ENCODE measurements around the gene PRKAG3.

The PRKAG3 gene

GRCh38 chr2:218839888-218840287 is 8.3 kb upstream of the PRKAG3 start:
- DNase-seq (ENCODE audit: low read depth, low spot score), result no peak

DNA sequence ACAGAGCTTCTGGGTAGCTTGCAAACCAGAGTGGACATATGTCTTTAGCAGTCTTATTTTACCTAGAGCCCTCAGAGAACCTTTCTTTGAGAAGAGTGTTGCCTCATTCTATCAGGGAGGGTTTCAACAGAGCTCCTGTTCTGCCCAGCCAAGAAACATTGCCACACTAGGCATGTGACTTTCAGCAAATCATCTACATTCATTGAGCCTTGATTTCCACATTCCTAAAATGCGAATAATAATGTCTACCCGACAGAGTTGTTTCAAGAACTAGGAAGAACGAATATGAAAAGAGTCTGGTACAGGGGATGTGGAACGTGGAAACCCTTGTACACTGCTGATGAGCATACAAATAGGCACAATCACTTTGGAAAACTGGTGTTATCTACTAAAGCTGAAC is 7.8 kb upstream of the PRKAG3 start:
- DNase-seq (ENCODE audit: low read depth, low spot score), result no peak

DNA sequence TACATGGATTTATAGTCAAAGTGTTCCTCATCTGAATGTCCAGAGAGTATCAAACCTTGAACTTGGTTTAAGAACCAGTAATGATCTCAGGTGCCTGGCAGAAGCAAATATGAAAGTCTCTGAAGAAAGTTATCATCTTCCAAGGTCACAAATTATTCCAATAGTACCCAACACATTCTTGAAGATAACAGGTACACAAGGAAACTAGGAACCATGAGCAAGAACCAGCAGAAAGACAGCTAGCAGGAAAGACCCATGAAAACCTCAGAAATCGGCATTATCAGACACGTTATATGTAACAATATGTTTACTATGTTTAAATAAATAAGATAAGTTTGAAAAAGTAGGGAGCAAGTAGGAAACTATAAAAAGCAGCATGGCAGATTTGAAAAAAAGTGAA is 5.9 kb upstream of the PRKAG3 start:
- DNase-seq (ENCODE audit: low read depth, low spot score), result no peak

DNA sequence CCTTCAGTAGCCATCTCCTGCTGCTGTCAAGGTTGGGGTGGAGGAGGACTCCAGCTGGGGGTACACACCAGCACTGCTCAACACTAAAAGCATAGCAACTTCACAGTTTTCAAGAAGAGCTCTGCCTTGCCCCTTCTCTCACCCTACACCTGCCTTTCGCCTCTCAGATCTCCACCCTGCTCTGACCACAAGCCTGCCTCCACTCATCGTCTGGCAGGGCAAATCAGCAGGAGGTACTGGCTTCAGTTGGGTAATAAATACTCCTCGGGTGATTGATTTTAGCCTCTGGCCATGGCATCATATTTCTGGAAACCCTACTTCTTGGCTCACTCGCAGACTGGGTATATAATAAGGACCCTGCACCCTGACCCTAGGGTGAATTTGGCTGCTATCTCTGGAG is 3.1 kb upstream of the PRKAG3 start:
- DNase-seq (ENCODE audit: low read depth, low spot score), result no peak

- DNase-seq (ENCODE audit: low read depth, low spot score), result no peak
Observed at GRCh38 chr2:218833023-218833609, 1.5 kb upstream of the PRKAG3 start.

DNA sequence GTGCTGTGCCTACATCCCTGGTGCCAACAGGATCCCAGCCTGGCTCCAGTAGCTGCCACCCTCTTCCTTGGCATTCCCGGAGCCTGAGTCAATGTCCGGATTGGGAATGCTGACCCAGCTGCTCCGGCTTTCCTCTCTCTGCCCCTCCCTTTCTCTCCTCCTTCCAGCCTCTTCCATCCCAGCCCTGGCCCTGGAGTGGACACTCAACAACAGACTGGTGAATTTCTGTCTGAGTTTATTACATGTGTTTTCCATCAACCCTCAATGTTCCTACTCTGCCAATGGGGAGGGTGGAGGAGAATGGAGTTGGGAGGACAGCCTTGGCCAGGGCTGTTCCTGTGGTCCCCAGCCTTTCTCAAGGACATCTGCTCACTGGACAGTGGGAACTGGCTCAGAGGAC is 917 bp upstream of the PRKAG3 start:
- DNase-seq (ENCODE audit: low read depth, low spot score), result no peak

GRCh38 chr2:218832081-218832480 is 478 bp upstream of the PRKAG3 start:
- DNase-seq (ENCODE audit: low read depth, low spot score), result no peak

DNA sequence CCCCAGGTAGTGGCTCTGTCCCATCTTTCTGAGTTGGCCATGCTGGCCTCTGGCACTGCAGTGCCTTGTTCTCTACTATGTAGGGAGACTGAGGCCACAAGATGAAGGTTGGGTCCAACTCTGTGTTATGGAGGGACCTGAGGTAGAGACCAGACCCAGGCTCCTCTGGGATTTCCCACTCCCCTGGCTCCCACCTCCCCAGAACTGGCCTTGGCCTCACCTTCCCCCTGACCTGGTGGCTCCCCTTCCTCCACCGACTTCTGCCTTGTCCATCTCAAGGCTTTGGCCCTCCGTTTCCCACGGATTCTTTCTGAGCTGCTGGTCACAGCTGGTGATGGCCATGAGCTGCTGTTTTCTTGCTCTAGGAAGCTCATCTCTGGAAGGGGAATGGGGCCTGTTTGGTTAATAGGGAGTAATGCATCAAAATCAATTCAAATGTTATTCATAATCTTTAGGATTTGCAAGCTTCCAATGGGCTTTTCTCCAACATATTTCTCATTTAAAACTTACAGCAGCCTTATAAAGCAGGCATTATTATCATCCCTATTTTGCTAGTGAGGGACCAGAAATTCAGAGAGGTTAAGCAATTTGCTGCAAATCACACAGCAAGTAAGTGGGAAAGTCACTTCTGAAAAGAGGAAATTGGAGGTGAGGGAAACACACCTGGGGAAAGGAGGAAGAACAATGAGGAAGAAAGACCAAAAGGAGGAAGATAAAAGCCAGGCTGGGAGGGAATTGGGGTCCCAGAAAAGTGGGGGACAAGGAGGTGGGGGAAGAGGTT is 887 bp downstream of the PRKAG3 start:
- DNase-seq (ENCODE audit: low read depth, low spot score), result no peak

- DNase-seq (ENCODE audit: low read depth, low spot score), result no peak
Observed at GRCh38 chr2:218829868-218830451, 1.6 kb downstream of the PRKAG3 start.

- no peak for DNase-seq (ENCODE audit: low read depth, low spot score)
Observed at GRCh38 chr2:218828477-218828778, 3.2 kb downstream of the PRKAG3 start.

GRCh38 chr2:218827701-218828476 is 3.7 kb downstream of the PRKAG3 start:
- no peak for DNase-seq (ENCODE audit: low read depth, low spot score)

DNA sequence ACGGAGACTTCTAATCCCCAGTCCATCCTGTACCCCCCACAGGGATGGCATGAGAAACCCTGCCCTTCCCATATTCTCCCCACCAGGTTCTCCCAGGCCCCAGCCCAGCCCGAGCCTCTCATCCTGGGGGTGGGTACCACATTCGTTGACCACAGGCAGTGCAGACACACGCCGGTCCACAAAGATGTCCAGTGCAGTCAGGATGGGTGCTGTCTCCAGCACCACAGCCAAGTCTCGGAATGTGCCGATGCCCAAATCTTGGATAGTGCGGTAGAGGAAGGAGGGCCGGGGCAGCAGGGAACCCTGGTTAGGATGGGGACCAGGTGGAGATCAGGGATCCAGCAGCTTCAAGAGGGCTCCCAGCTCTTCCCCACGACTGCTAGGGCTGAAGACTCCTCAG is 4.8 kb downstream of the PRKAG3 start:
- DNase-seq (ENCODE audit: low read depth, low spot score), result no peak

GRCh38 chr2:218824004-218824403 is 7.6 kb downstream of the PRKAG3 start:
- no peak for DNase-seq (ENCODE audit: low read depth, low spot score)

DNA sequence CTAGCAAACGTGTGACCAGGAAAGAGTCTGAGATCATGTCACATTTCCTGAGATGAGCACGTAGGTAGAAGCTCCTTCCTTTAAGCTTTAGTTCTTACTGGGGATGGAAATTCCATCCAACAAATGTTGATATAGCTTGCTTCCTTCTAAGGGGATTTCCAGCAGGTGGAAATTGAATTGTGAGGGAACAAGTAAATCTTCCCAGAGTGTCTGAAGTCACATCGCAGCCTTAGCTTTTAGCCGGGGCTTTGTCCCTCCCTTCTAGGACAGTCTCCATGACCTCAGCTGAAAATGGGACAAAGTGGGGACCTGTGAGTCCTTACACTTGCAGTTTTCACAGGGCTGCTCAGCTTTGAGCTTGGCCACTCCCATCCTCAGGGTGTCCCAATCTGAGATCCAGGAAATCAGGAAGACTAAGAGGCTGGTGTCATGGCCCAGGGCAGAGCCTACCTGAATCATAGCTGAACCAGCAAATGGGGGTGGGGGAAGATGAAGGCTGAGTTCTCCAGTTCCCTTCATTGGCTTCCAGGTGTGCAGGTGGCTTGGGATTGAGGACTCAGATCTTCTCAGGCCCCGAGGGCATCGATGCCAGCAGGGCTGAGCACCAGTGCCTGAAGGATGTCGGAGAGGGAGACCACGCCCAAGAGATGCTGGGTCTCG is 8.3 kb downstream of the PRKAG3 start:
- no peak for DNase-seq (ENCODE audit: low read depth, low spot score)

- no peak for DNase-seq (ENCODE audit: low read depth, low spot score)
Observed at GRCh38 chr2:218822622-218823021, 9.0 kb downstream of the PRKAG3 start.

DNA sequence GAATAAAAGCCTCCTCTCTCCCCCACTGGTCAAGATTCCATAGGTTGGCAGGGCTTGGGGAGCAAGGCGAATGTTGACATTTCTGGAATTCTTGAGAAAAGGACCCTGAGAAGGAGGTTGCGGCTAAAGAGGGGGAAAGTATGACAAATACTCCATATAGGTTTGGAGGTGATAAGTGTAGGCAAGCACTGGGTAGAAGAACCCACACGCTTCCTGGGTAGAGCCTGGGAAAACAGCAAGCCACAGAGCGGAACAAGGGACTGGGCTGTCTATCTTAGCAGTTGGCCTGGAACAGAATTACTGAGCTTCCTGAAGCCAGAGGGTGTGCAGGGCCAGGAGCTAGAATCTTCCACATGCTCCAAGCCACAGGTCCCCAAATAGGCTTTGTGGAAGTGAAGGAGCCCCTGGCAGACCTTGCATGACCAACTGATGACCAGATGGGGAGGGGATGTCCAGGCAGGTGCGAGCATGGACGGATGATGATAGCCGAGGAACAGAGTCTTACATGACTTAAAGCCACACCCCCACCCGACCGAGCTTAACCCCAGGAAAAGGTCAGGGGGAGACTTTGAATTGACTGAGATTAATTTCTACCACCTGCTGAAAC is 9.9 kb downstream of the PRKAG3 start:
- no peak for DNase-seq (ENCODE audit: low read depth, low spot score)

DNA sequence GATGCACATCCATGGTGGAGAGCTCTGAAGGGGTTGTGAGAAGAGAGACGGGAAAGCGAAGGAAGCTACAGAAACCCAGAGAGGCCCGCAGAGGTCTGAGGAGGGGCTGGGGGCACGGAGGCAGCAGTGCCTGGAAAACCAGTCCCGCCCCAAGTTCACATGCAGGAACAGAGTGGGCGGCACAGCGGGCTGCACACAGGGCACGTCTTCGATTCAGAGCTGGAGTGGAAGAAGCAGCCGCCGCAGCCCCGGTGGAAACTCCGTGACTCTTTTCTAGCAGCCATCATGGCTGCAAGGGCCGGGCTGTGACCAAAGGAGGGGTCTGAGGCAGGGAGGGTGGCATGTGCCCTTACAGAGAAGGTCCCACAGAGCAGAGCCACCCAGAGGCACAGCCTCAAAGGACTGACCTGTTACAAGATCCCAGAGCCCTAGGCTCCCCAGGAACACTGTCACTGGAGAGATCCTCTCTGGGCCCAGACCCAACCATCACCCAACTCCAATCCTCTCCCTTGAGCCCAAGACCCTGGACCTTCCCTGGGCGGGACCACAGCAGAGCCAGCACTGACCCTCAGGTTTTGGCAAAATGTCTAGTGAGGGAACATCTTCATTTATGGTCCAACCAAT is 10.7 kb downstream of the PRKAG3 start:
- DNase-seq (ENCODE audit: low read depth, low spot score), result no peak

DNA sequence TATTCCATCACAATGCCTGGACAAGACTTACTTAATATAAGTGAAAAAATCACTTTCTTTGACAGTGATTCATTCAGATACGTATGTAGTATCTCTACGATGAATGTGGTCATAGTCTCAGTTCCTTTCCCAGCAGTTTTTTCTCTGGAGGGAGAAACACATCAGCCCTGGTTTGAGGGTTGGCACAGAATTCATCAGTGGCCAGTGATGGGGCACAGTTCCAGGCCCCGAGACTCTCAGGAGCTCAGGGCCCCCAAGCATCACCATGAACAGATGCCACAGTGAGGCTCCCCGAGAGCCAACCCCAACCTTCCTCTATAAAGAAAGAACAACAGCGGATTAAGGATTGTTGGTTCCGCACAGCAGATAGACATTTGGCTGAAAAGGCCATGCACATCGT is 12.5 kb downstream of the PRKAG3 start:
- DNase-seq (ENCODE audit: low read depth, low spot score), result no peak

GRCh38 chr2:218816561-218817011 is 15.0 kb downstream of the PRKAG3 start:
- no peak for DNase-seq (ENCODE audit: low read depth, low spot score)

DNA sequence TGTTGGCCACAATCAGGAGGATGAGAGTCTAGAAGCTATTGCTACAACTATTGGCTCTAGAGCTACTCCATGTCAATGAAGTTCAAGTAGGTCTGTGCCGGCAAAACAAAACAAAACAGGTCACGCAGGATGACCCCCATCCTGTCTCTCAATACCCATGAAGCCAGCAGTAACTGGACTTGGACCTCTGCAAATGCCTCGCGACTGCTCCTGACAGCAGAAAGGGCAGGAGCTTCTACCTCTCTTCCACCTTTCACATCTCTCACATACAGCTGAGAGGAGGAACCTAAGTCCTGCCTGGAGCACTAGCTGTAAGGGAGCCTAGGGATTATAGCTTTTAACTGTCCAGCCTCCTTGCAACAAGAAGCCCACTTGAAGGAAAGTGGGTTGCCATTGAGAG is 16.0 kb downstream of the PRKAG3 start:
- DNase-seq (ENCODE audit: low read depth, low spot score), result no peak

GRCh38 chr2:218815244-218815637 is 16.4 kb downstream of the PRKAG3 start:
- no peak for DNase-seq (ENCODE audit: low read depth, low spot score)

Measured in smooth muscle cell of the brain vasculature (primary cell).